ENCODE data around the gene MTARC1.

The MTARC1 gene

DNA sequence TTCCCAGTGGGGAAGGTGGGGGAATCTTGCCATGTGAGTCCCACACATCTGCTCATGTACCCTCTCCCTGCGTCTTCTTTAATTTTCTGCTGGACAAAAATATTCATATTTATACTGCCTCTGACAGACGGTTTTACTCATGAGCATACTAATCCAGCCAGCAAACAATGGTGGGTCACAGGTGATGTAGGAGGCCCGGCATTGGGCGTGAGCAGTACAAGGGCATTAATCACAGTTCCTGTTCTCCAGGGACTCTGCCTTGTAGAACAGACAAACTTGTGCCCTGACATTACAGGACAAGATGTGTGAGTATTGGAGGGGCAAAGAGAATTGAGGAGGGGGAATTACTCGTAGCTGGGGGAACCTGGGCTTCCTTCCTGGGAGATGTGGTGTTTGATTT is 25.0 kb downstream of the MTARC1 start:
- no peak overlapping the region for H3K4me3 ChIP-seq (ENCODE audit: low read depth, low read length)
- no peak for DNase-seq (ENCODE audit: low read depth)
- in situ Hi-C loops (cut with HindIII; ENCODE audit: low sequenced_read_pairs) = no loop called here
- TF ChIP-seq, protein P1, sequence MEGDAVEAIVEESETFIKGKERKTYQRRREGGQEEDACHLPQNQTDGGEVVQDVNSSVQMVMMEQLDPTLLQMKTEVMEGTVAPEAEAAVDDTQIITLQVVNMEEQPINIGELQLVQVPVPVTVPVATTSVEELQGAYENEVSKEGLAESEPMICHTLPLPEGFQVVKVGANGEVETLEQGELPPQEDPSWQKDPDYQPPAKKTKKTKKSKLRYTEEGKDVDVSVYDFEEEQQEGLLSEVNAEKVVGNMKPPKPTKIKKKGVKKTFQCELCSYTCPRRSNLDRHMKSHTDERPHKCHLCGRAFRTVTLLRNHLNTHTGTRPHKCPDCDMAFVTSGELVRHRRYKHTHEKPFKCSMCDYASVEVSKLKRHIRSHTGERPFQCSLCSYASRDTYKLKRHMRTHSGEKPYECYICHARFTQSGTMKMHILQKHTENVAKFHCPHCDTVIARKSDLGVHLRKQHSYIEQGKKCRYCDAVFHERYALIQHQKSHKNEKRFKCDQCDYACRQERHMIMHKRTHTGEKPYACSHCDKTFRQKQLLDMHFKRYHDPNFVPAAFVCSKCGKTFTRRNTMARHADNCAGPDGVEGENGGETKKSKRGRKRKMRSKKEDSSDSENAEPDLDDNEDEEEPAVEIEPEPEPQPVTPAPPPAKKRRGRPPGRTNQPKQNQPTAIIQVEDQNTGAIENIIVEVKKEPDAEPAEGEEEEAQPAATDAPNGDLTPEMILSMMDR (IDR thresholded peaks at IDR 0.05; ENCODE audit: low read depth, low read length, missing control alignments) = no peak

- TF ChIP-seq, protein P1 (IDR thresholded peaks at IDR 0.05; ENCODE audit: low read depth, low read length, missing control alignments) = no peak
- in situ Hi-C loops (cut with HindIII; ENCODE audit: low sequenced_read_pairs) = no loop called here
- no peak overlapping the region for H3K4me3 ChIP-seq (ENCODE audit: low read depth, low read length)
- no peak for DNase-seq (ENCODE audit: low read depth)
Observed at GRCh38 chr1:220812308-220812707, 25.6 kb downstream of the MTARC1 start.

GRCh38 chr1:220813013-220813412 is 26.3 kb downstream of the MTARC1 start:
- in situ Hi-C loops (cut with HindIII; ENCODE audit: low sequenced_read_pairs) = no loop called here
- H3K4me3 ChIP-seq (ENCODE audit: low read depth, low read length) = no peak overlapping the region
- no peak for DNase-seq (ENCODE audit: low read depth)
- TF ChIP-seq, protein P1 (IDR thresholded peaks at IDR 0.05; ENCODE audit: low read depth, low read length, missing control alignments) = no peak

- H3K4me3 ChIP-seq (ENCODE audit: low read depth, low read length) = no peak overlapping the region
- in situ Hi-C loops (cut with HindIII; ENCODE audit: low sequenced_read_pairs) = no loop called here
- no peak for DNase-seq (ENCODE audit: low read depth)
- TF ChIP-seq, protein P1 (IDR thresholded peaks at IDR 0.05; ENCODE audit: low read depth, low read length, missing control alignments) = no peak
Observed at GRCh38 chr1:220815409-220815808, 28.7 kb downstream of the MTARC1 start.

DNA sequence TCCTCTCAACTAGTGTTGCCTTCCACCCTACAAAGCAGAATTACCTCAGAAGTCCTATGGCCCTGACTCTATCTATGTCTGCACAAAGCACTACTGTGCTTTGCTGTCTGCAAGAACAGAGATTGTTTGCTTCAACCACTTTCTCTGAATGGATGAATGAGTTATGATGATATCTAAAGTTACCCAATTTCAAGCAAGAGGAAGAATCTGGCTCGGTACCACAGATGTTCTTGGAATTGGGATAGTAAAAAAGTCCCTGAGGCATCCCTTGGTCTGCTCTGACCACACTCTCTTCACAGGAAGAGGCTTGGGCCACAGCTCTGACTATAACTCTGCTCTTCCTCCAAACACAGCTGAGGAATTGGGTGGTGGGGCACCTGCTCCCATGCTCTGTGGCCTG is 31.2 kb downstream of the MTARC1 start:
- no peak overlapping the region for H3K4me3 ChIP-seq (ENCODE audit: low read depth, low read length)
- in situ Hi-C loops (cut with HindIII; ENCODE audit: low sequenced_read_pairs) = no loop called here
- no peak for DNase-seq (ENCODE audit: low read depth)
- TF ChIP-seq, protein P1 (IDR thresholded peaks at IDR 0.05; ENCODE audit: low read depth, low read length, missing control alignments) = no peak

DNA sequence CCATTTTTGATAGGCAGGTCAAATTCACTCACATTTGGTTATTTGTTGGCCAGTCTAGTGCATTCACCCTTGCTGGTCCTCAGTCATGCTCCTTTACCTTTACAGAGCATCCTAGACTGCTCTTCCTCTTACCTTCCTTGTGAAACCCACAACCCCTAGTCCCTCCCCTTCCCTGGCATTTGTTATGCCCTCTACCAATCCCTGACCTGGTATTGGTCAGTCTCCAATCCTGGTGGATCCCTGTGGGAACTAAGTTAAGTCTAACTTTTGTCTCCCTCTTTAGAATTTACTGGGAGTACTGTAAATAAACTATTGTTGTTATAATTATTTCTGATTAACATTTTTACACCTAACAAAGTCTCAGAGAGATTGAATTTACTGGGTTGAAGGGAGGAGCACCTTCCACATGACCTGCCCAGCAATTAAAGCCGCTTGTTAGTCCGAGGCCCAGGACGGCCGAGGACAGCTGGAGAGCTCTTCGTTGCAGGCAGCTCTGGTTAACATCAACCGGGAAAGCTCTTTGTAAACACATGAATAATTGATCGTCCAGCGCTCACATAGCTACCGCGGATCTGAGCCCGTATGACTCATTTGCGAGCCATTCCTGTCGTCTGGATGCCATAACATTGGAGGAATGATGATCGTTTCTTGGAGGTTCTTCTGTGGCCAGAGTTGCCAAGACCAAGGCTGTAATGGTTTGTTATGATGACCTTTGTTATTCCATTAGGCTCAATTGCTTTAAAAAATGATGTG is 31.9 kb downstream of the MTARC1 start:
- in situ Hi-C loops (cut with HindIII; ENCODE audit: low sequenced_read_pairs) = no loop called here
- no peak overlapping the region for H3K4me3 ChIP-seq (ENCODE audit: low read depth, low read length)
- TF ChIP-seq, protein P1 (IDR thresholded peaks at IDR 0.05; ENCODE audit: low read depth, low read length, missing control alignments) = no peak
- DNase-seq (ENCODE audit: low read depth) = peak; percentile 42

All from astrocyte of the cerebellum (primary cell).